ENCODE results near the gene HAP1.

DNA sequence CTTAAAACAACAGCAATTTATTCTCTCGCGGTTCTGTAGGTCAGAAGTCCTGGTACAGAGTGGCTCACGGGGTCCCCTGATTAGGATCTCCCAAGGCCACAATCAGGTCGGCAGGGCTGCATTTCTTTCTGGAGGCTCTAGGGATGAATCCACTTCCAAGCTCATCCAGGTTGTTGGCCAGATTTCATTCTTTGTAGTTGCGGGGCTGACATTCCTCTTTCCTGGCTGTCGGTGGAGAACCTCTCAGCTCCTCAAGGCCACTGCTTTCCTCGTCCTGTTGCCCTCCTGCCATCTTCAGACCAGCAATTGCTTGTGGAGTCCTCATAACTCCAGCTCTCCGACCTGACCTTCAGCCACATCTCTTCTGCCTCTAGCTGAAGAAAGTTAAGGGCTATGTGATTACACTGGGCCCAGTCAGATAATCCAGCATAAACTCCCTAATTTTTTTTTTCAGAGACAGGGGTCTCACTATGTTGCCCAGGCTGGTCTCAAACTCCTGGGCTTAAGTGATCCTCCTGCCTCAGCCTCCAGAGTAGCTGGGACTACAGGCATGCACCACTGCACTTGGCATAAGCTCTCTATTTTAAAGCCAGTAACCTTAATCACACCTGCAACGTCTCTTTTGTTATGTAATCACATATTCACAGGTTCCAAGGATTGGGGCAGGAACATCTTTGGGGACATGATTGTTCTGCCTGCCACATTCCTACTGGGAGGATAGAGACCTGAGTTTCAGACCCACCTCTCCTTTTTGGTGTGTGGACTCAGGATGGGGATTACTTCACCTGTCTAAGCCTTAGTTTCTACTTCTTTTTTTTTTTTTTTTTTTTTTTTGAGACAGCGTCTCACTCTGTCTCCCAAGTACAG, 26.4 kb downstream of the HAP1 start:
- TF ChIP-seq, protein P1, sequence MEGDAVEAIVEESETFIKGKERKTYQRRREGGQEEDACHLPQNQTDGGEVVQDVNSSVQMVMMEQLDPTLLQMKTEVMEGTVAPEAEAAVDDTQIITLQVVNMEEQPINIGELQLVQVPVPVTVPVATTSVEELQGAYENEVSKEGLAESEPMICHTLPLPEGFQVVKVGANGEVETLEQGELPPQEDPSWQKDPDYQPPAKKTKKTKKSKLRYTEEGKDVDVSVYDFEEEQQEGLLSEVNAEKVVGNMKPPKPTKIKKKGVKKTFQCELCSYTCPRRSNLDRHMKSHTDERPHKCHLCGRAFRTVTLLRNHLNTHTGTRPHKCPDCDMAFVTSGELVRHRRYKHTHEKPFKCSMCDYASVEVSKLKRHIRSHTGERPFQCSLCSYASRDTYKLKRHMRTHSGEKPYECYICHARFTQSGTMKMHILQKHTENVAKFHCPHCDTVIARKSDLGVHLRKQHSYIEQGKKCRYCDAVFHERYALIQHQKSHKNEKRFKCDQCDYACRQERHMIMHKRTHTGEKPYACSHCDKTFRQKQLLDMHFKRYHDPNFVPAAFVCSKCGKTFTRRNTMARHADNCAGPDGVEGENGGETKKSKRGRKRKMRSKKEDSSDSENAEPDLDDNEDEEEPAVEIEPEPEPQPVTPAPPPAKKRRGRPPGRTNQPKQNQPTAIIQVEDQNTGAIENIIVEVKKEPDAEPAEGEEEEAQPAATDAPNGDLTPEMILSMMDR (IDR thresholded peaks at IDR 0.05; ENCODE audit: low read length): no peak
- TF ChIP-seq EZH2 (IDR thresholded peaks at IDR 0.05; ENCODE audit: borderline replicate concordance, low read length): no peak
